NT2/D1 (cell line): ENCODE data around the gene OSGEP.

Experiments used
- DNase-seq: peaks from one replicate; pipeline ENCODE4 v3.0.0-alpha.2; 2011; ENCODE audit warnings: low read depth, low spot score
- H3K27me3 ChIP-seq: 2 replicates; pipeline ENCODE4 v1.6.0; 2011; ENCODE audit warnings: mild to moderate bottlenecking; ENCODE audit not compliant: insufficient read length, insufficient read depth
- H3K36me3 ChIP-seq: 2 replicates; pipeline ENCODE4 v1.6.1; 2011; ENCODE audit warnings: mild to moderate bottlenecking, low read length, mixed read lengths; ENCODE audit not compliant: insufficient read depth, insufficient read length
- H3K4me1 ChIP-seq: 2 replicates; pipeline ENCODE4 v1.5.1; 2011; ENCODE audit not compliant: insufficient read depth, insufficient read length
- H3K4me3 ChIP-seq: 2 replicates; pipeline ENCODE4 v1.5.1; 2011; ENCODE audit warnings: low read depth; ENCODE audit not compliant: insufficient read length
- H3K9ac ChIP-seq: 2 replicates; pipeline ENCODE4 v1.6.0; 2011; ENCODE audit warnings: low read depth; ENCODE audit not compliant: insufficient read length
- H3K9me3 ChIP-seq: 2 replicates; pipeline ENCODE4 v1.5.1; 2011; ENCODE audit warnings: mild to moderate bottlenecking, low read length; ENCODE audit not compliant: insufficient read depth
- SUZ12 ChIP-seq: IDR thresholded peaks from 2 replicates; pipeline ENCODE4 v1.6.1; 2011; ENCODE audit not compliant: insufficient read length, insufficient read depth; ENCODE audit errors: extremely low read depth
- YY1 ChIP-seq: IDR thresholded peaks from 2 replicates; pipeline ENCODE4 v1.6.1; 2011; ENCODE audit not compliant: insufficient read length, insufficient read depth
- ZNF274 ChIP-seq: IDR thresholded peaks from 2 replicates; pipeline ENCODE4 v1.6.1; 2011; ENCODE audit warnings: mild to moderate bottlenecking, low read depth, low read length

Gene OSGEP

DNA sequence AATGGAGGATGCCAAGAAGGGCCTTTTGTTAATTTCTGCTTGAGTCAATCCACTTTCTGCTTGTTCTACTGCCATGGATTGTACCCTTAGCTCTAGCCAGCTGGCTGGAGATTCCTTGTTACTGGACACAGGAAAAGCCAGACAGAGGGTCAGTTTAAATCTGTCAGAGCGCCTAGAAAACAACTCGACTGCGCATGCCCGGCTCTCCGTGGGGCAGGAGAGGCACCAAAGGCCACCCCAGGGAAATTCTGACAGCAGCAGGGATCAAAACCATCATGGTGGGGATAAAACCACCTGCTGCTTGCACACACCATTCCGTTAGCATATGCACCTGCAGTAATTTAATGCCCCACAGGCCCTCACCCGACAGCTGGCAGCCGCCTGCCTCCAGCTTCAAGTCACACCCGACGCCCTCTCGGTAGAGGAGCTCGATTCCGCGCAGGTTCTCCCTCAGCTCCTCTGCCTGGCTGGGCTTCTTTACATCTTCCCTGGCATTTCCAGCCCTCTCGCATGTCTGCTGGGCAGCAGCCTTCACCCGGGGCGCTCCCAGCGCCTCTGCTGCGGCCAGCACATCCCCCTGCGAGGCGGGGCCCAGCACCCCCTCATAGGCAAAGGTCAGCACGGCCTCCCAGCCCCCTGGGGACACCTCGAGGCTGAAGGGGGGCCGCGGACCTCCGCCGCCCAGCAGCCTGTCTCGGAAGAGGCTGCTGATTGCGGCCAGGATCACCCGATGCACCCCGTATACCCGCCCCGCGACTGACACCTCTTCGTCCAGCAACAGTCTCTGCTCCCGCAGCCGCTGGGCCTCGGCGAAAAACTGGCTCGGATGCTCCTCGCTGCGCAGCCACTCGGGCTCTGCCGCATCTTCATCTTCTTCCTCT is 19.7 kb downstream of the OSGEP start:
- TF ChIP-seq YY1 = no peak
- Histone ChIP-seq H3K4me1 (no peaks in the 10 kb centered on the region), H3K27me3 (no peaks in the 10 kb centered on the region), H3K9me3 (no peaks in the 10 kb centered on the region), H3K36me3 (no peaks in the 10 kb centered on the region), H3K4me3 (no peak overlapping the region), H3K9ac (no peak overlapping the region)
- DNase-seq = no peak

DNA sequence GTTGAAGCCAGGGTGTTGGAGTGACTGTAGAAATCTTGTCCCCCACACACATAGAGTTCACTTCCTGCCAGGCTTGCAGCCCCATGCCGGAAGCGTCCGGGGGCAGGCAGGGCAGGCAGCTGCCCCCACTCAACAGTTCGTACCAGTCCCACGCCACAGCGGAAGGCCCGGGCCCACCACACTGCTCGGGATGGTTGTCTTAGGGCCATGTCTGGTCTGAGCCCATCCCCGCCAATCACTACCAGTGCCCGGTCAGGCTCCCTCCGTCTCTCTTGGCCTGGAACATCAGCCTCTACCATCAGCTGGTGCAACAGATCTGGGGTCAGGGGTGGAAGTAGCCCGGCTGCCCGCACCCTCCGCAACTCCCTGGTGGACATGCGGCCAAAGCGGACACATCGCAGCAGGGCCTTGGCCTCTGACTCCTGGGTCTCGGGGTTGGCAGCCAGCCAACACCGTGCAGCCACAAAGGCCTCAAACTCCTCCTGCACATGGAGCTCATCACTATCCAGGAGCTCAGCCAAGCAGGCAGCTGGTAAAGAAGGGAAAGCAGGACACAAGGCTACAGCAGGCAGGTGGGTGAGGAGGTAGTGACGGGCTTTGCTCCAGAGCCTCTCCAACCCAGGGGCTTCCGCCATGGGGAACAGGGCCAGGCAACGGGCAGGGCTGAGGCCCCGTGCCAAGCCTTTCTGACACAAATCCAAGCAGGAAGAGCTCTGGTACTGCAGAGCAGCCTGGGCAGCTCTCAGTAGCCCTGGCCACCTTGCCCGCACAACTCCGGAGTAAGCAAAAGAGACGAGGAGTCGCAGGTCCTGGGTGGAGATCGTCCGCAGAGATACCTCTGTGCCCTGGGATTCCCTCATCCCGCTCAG is 24.6 kb downstream of the OSGEP start:
- no peak overlapping the region for H3K9ac ChIP-seq
- H3K4me3 ChIP-seq = no peak overlapping the region
- no peaks in the 10 kb centered on the region for H3K36me3 ChIP-seq
- no peaks in the 10 kb centered on the region for H3K9me3 ChIP-seq
- no peaks in the 10 kb centered on the region for H3K27me3 ChIP-seq
- no peaks in the 10 kb centered on the region for H3K4me1 ChIP-seq
- DNase-seq = no peak
- TF ChIP-seq YY1 = no peak
- no peak for TF ChIP-seq SUZ12
- TF ChIP-seq ZNF274 = no peak

DNA sequence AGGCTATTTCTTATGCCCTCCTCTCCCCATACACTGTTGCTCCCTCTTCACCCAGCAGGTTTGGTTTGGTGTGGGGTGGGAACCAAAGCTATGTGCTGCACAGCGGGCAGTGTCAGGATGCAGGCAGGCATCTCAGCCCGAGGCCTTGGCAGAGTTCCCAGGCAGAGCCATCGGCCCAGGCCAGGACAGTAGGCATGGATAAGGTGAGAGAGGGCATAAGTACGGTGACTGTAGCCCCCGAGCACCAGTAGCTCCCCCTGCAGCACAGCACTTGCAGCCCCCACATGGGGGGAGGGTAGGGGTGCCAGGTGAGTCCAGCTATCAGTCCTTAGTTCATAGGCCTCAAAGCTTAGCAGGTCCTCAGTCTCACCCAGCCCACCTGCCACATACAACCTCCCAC is 25.8 kb downstream of the OSGEP start:
- no peak overlapping the region for H3K9ac ChIP-seq
- no peaks in the 10 kb centered on the region for H3K36me3 ChIP-seq
- no peaks in the 10 kb centered on the region for H3K4me1 ChIP-seq
- DNase-seq = no peak
- H3K27me3 ChIP-seq = no peaks in the 10 kb centered on the region
- no peak overlapping the region for H3K4me3 ChIP-seq
- TF ChIP-seq SUZ12 (no peak), YY1 (no peak), ZNF274 (no peak)
- H3K9me3 ChIP-seq = no peaks in the 10 kb centered on the region

DNA sequence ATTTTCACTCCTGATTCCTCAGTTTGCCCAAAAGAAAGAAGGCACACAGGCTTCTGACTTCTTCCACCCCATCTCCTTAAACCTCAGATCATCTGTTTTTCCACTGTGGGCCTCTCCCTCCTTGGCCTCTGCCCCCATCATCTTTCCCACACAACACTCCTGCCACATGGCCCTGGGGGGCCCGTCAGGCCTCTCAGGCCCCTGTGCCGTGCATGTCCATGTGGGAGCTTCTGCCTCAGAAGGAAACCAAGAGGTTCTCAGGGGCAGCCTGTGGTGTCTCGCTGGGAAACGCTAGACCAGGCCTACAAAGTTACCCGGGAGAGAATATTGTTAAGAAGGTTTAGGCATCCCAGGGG is 26.6 kb downstream of the OSGEP start:
- Histone ChIP-seq H3K27me3 (no peaks in the 10 kb centered on the region), H3K36me3 (no peaks in the 10 kb centered on the region), H3K9me3 (no peaks in the 10 kb centered on the region), H3K4me1 (no peaks in the 10 kb centered on the region), H3K4me3 (no peak overlapping the region), H3K9ac (no peak overlapping the region)
- TF ChIP-seq SUZ12 (no peak), ZNF274 (no peak), YY1 (no peak)
- DNase-seq = no peak

GRCh38 chr14:20427231-20428009 is 27.2 kb downstream of the OSGEP start:
- TF ChIP-seq SUZ12 (no peak), YY1 (no peak), ZNF274 (no peak)
- DNase-seq = no peak
- Histone ChIP-seq H3K4me3 (no peak overlapping the region), H3K9ac (no peak overlapping the region), H3K4me1 (no peaks in the 10 kb centered on the region), H3K9me3 (no peaks in the 10 kb centered on the region), H3K36me3 (no peaks in the 10 kb centered on the region), H3K27me3 (no peaks in the 10 kb centered on the region)

DNA sequence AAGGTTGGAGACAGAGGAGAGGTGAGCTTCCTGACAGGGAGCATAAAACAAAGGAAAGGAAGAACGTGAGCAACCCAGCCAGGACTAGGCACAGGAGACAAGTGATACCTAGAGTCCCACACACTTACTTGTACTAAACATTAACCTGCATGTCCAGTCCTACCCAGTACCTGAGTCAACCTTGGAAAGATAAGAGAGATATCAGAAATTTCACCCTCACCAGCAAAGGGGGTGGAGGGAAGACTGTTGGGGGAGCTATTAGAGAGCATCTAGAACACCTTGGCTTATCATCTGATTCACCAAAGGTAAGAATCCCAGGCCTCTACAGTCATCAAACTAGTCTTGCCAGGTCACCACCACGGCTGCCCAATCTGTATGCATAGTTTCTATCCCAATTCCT is 29.8 kb downstream of the OSGEP start:
- H3K36me3 ChIP-seq = no peaks in the 10 kb centered on the region
- H3K4me1 ChIP-seq = peaks cover 2% of the 10 kb centered on the region
- H3K9ac ChIP-seq = no peak overlapping the region
- no peaks in the 10 kb centered on the region for H3K9me3 ChIP-seq
- H3K4me3 ChIP-seq = no peak overlapping the region
- DNase-seq = no peak
- TF ChIP-seq SUZ12 (no peak), ZNF274 (no peak), YY1 (no peak)
- H3K27me3 ChIP-seq = no peaks in the 10 kb centered on the region

DNA sequence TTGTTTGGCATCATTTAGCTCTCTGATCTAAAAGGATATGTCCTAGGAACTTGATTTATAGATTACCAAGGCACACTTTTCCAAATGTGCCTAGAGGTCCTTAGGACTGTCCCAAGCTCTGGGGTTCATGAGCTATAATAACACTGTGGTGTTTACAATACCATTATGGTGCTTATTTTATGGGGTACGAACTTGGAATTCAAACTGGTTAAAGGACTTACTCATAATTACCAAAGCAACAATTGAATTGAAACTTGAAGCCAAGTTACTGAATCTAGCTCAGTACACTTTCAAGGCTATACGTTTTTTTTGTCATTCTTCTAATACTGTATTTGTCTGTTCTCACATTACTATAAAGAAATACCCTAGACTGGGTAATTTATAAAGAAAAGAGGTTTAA is 31.7 kb downstream of the OSGEP start:
- Histone ChIP-seq H3K36me3 (no peaks in the 10 kb centered on the region), H3K4me1 (peaks cover 2% of the 10 kb centered on the region), H3K4me3 (no peak overlapping the region), H3K9me3 (no peaks in the 10 kb centered on the region), H3K9ac (no peak overlapping the region), H3K27me3 (no peaks in the 10 kb centered on the region)
- TF ChIP-seq ZNF274 = no peak
- no peak for TF ChIP-seq YY1
- no peak for TF ChIP-seq SUZ12
- DNase-seq = no peak
